K562 (cell line): ENCODE results near the gene PLPPR2. TPM values are rescaled to one million over a fixed set of nuclear protein-coding genes. Genes with fewer than 3 reads are reported as not detected.

Experiments used
- BRF2 ChIP-seq: IDR thresholded peaks from 3 replicates; pipeline ENCODE4 v1.6.1; 2011; ENCODE audit warnings: borderline replicate concordance, mild to moderate bottlenecking; ENCODE audit not compliant: insufficient read length, insufficient read depth
- CC2D1A ChIP-seq: fragments of 450-650 bp; IDR thresholded peaks from 2 replicates; pipeline ENCODE4 v1.6.1; 2017; ENCODE audit warnings: mild to moderate bottlenecking
- CTCF ChIP-seq, 3 experiments: IDR thresholded peaks in 2 of 3; conservative IDR thresholded peaks in 1 of 3; 2 replicates each; pipeline ENCODE4 v1.5.1; 2011 to 2012; ENCODE audit warnings: low read length in 3 of 3, mild to moderate bottlenecking in 3 of 3, control low read depth in 2 of 3, improper control_type of control experiment in 1 of 3, inconsistent platforms in 1 of 3, low read depth in 1 of 3, mixed read lengths in 1 of 3, moderate library complexity in 1 of 3; ENCODE audit not compliant: insufficient read depth in 2 of 3
- HOXB6 ChIP-seq: fragments of 250-450 bp; sonication (Bioruptor Pico); IDR thresholded peaks from 2 replicates; pipeline ENCODE4 v1.5.1; 2022; ENCODE audit warnings: mild to moderate bottlenecking, borderline replicate concordance
- PBX2 ChIP-seq, 2 experiments: IDR thresholded peaks in 1 of 2; conservative IDR thresholded peaks in 1 of 2; 2 replicates each; pipeline ENCODE4 v1.6.1; 2016; ENCODE audit warnings: low read depth in 2 of 2, mild to moderate bottlenecking in 1 of 2, missing compliant biosample characterization in 1 of 2, missing genetic modification characterization in 1 of 2, moderate library complexity in 1 of 2
- RB1 ChIP-seq: fragments of 450-650 bp; IDR thresholded peaks from 2 replicates; pipeline ENCODE4 v1.6.1; 2017; ENCODE audit warnings: low read depth, mild to moderate bottlenecking
- RFX1 ChIP-seq: fragments of 450-650 bp; IDR thresholded peaks from 2 replicates; pipeline ENCODE4 v1.6.1; 2016; ENCODE audit warnings: mild to moderate bottlenecking, moderate library complexity
- SMAD1 ChIP-seq: fragments of 150-350 bp; IDR thresholded peaks from 2 replicates; pipeline ENCODE4 v1.6.1; 2014; ENCODE audit warnings: low read length, low read depth; ENCODE audit not compliant: partially characterized antibody
- SMARCA5 ChIP-seq: fragments of 450-650 bp; IDR thresholded peaks from 2 replicates; pipeline ENCODE4 v1.6.1; 2016
- ZC3H11A ChIP-seq: IDR thresholded peaks from 2 replicates; pipeline ENCODE4 v1.6.1; 2012; ENCODE audit warnings: low read depth, low read length, improper control_type of control experiment
- ZEB2 ChIP-seq: fragments of 450-650 bp; IDR thresholded peaks from 2 replicates; pipeline ENCODE4 v1.6.1; 2016
- ZNF184 ChIP-seq: sonication (generic); formaldehyde crosslinking; IDR thresholded peaks from 2 replicates; pipeline ENCODE4 v1.5.0; 2020; ENCODE audit warnings: missing genetic modification reagents
- ZNF280A ChIP-seq: fragments of 450-650 bp; IDR thresholded peaks from 2 replicates; pipeline ENCODE4 v1.6.1; 2018; ENCODE audit warnings: mild to moderate bottlenecking, low read depth; ENCODE audit not compliant: partially characterized antibody
- polyA plus RNA-seq, 8 experiments: library from polyadenylated mRNA; depleted of rRNA in 4 of 8; stranded (reverse) in 5 of 8; unstranded in 3 of 8; fragments of >200 nt; fragmentation: Nextera tagmentation in 2 of 8; fragmentation: Illumina TruSeq in 1 of 8; extraction: Ambion mirVana in 2 of 8; extraction: Trizol in 1 of 8; gene quantifications; 2 replicates each; pipeline versions ENCODE4 v1.2.1 to v1.2.3, GENCODE V29; 2011 to 2014; ENCODE audit warnings: inconsistent platforms in 1 of 8, missing spikeins in 1 of 8
- total RNA-seq, 7 experiments: library from RNA; depleted of rRNA in 6 of 7; stranded (reverse); fragments of >200 nt in 6 of 7; fragmentation: Illumina TruSeq in 2 of 7; extraction: Trizol in 2 of 7; gene quantifications; 2 replicates each; pipeline versions ENCODE4 v1.2.1 to v1.2.3, GENCODE V29; 2011 to 2021; ENCODE audit warnings: low replicate concordance in 1 of 7
- TF ChIP-seq, protein P1 (sequence below): sonication (generic); formaldehyde crosslinking; IDR thresholded peaks from 2 replicates; pipeline ENCODE4 v1.8.0; 2022; ENCODE audit warnings: missing genetic modification reagents, mild to moderate bottlenecking, borderline replicate concordance
- TF ChIP-seq, protein P2 (sequence below): fragments of 250-450 bp; sonication (Bioruptor Pico); IDR thresholded peaks from 2 replicates; pipeline ENCODE4 v1.4.0; 2020; ENCODE audit warnings: borderline replicate concordance

PLPPR2 gene
- total and polyA plus RNA-seq, 9 of the 15 experiments (the other 6 are each of a cell fraction or from before 2014, with no cell fraction given) = 0.49 to 15.9 (median 3.4) TPM

- no peak for TF ChIP-seq BRF2
- TF ChIP-seq ZEB2 = no peak
- peak; percentile 85 for TF ChIP-seq PBX2 (CRISPR knock-in tag; IDR thresholded peaks at IDR 0.05; ENCODE audit: low read depth)
- TF ChIP-seq PBX2 (tag; conservative IDR thresholded peaks at IDR 0.05; ENCODE audit: low read depth) = peak; percentile 97
- no peak; the same call in 1 of the 2 replicates for TF ChIP-seq SMARCA5
- TF ChIP-seq ZNF280A = no peak
- TF ChIP-seq HOXB6 (CRISPR knock-in tag) = no peak
- TF ChIP-seq RFX1 = peak; percentile 82; the same call in 1 of the 2 replicates
- TF ChIP-seq RB1 = peak; percentile 44; the same call in 1 of the 2 replicates
- TF ChIP-seq CC2D1A = no peak
- TF ChIP-seq, protein P1, sequence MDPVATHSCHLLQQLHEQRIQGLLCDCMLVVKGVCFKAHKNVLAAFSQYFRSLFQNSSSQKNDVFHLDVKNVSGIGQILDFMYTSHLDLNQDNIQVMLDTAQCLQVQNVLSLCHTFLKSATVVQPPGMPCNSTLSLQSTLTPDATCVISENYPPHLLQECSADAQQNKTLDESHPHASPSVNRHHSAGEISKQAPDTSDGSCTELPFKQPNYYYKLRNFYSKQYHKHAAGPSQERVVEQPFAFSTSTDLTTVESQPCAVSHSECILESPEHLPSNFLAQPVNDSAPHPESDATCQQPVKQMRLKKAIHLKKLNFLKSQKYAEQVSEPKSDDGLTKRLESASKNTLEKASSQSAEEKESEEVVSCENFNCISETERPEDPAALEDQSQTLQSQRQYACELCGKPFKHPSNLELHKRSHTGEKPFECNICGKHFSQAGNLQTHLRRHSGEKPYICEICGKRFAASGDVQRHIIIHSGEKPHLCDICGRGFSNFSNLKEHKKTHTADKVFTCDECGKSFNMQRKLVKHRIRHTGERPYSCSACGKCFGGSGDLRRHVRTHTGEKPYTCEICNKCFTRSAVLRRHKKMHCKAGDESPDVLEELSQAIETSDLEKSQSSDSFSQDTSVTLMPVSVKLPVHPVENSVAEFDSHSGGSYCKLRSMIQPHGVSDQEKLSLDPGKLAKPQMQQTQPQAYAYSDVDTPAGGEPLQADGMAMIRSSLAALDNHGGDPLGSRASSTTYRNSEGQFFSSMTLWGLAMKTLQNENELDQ = no peak
- TF ChIP-seq, protein P2, sequence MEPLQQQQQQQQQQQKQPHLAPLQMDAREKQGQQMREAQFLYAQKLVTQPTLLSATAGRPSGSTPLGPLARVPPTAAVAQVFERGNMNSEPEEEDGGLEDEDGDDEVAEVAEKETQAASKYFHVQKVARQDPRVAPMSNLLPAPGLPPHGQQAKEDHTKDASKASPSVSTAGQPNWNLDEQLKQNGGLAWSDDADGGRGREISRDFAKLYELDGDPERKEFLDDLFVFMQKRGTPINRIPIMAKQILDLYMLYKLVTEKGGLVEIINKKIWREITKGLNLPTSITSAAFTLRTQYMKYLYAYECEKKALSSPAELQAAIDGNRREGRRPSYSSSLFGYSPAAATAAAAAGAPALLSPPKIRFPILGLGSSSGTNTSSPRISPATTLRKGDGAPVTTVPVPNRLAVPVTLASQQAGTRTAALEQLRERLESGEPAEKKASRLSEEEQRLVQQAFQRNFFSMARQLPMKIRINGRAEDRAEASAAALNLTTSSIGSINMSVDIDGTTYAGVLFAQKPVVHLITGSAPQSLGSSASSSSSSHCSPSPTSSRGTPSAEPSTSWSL = no peak
- peak; percentile 14 for TF ChIP-seq SMAD1
- TF ChIP-seq ZC3H11A = no peak
- TF ChIP-seq CTCF (IDR thresholded peaks at IDR 0.05 in 2 of 3, conservative IDR thresholded peaks at IDR 0.05 in 1 of 3; ENCODE audit: insufficient read depth in 2 of 3, low read depth in 1 of 3, low read length in 3 of 3) = no peak
- no peak for TF ChIP-seq ZNF184
Measured at GRCh38 chr19:11374433-11375142, 19.4 kb downstream of the PLPPR2 start, which contains the start of gene SWSAP1 (continued).
